ENCODE data around the gene THSD4.

- TF ChIP-seq POLR2AphosphoS5 (IDR thresholded peaks at IDR 0.05) = no peak
- TF ChIP-seq EP300 (conservative IDR thresholded peaks at IDR 0.05; ENCODE audit: poor library complexity, severe bottlenecking) = no peak
- no peak for TF ChIP-seq SMC3 (conservative IDR thresholded peaks at IDR 0.05; ENCODE audit: poor library complexity)
- TF ChIP-seq, protein P1, sequence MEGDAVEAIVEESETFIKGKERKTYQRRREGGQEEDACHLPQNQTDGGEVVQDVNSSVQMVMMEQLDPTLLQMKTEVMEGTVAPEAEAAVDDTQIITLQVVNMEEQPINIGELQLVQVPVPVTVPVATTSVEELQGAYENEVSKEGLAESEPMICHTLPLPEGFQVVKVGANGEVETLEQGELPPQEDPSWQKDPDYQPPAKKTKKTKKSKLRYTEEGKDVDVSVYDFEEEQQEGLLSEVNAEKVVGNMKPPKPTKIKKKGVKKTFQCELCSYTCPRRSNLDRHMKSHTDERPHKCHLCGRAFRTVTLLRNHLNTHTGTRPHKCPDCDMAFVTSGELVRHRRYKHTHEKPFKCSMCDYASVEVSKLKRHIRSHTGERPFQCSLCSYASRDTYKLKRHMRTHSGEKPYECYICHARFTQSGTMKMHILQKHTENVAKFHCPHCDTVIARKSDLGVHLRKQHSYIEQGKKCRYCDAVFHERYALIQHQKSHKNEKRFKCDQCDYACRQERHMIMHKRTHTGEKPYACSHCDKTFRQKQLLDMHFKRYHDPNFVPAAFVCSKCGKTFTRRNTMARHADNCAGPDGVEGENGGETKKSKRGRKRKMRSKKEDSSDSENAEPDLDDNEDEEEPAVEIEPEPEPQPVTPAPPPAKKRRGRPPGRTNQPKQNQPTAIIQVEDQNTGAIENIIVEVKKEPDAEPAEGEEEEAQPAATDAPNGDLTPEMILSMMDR (IDR thresholded peaks at IDR 0.05; ENCODE audit: poor library complexity, severe bottlenecking) = no peak
- no peak for TF ChIP-seq RAD21 (conservative IDR thresholded peaks at IDR 0.05)
- TF ChIP-seq EZH2 (IDR thresholded peaks at IDR 0.05; ENCODE audit: borderline replicate concordance, insufficient read depth, low read length, poor library complexity, severe bottlenecking) = no peak
These were observed 453.0 kb downstream of the THSD4 start for GRCh38 chr15:71568227-71568626.

Measured in neural cell (in vitro differentiated cells).